Measurements from ENCODE around the gene LY6G6F.

The LY6G6F gene

DNA sequence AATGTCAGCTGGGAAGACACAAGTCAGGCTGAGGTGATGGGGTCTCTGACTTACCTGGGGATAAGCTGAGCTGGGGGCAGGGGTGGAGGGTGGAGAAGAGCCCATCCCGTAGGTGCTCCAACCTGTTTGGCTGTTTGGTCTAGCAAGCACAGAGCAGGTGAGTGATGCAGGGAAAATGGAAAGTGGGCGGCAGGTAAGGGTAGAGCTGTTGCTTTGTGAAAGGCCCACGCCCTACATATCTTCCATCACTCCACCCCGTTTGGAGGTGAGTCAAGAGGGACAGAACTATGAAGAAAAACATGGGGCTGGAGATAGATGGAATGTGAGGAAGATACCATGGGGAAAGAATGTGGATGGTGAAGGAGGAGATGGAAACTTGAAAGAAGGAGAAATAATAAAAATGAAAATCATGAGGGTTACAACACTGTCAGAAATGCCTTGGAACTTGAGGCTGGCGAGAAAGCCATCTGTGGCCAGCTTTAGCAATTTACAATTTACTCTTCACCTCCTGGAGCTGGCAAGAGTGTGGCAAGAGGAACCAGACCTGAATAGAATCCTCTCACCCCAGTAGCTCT, 13.6 kb downstream of the LY6G6F start:
- no peak overlapping the region for H3K4me3 ChIP-seq
- TF ChIP-seq, protein P1, sequence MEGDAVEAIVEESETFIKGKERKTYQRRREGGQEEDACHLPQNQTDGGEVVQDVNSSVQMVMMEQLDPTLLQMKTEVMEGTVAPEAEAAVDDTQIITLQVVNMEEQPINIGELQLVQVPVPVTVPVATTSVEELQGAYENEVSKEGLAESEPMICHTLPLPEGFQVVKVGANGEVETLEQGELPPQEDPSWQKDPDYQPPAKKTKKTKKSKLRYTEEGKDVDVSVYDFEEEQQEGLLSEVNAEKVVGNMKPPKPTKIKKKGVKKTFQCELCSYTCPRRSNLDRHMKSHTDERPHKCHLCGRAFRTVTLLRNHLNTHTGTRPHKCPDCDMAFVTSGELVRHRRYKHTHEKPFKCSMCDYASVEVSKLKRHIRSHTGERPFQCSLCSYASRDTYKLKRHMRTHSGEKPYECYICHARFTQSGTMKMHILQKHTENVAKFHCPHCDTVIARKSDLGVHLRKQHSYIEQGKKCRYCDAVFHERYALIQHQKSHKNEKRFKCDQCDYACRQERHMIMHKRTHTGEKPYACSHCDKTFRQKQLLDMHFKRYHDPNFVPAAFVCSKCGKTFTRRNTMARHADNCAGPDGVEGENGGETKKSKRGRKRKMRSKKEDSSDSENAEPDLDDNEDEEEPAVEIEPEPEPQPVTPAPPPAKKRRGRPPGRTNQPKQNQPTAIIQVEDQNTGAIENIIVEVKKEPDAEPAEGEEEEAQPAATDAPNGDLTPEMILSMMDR (IDR thresholded peaks at IDR 0.05), result no peak
- H3K27ac ChIP-seq, result no peak overlapping the region
- no peak for DNase-seq (ENCODE audit: low spot score)

DNA sequence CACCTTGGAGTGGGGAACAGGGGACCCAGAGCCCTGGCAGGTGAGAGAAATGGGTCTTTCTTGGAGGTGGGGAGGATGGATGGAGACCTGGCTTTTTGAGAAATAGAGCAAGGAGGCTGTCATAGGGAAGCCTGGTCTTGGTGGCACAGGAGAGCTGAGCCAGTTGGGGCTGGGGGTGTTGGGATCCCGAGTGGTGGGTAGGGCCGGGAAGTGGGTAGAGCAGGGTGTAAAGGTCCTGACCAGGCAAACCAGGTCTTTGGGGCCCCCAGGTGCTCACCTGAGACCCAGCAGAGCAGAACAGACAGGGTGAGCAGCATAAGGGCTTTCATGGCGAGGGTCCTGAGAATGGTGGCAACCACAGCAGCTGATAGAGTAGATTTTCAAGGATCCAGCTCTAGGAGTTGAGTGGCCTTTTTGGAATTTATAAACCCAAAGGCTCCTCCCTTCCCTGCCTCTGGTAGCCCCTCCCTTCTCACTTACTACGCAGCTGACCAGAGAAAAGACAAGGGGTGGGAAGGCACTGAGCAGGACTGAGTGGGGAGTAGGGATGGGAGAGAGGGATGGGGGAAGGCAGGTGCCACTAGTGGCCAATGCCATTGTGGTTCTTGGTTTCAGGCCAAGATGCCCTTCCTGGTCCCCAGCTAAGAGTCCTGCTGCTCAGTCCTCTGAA, 14.8 kb downstream of the LY6G6F start, which contains the start of gene LY6G6C:
LY6G6C (minus strand) TSS at position 396 of the 670 bp plus-strand sequence; CDS start at position 329, 67 bp downstream.
- no peak for DNase-seq (ENCODE audit: low spot score)
- Histone ChIP-seq H3K4me3 (no peak within 1 kb of the TSS), H3K27ac (no peak within 1 kb of the TSS)
- TF ChIP-seq, protein P1 (IDR thresholded peaks at IDR 0.05), result no peak

DNA sequence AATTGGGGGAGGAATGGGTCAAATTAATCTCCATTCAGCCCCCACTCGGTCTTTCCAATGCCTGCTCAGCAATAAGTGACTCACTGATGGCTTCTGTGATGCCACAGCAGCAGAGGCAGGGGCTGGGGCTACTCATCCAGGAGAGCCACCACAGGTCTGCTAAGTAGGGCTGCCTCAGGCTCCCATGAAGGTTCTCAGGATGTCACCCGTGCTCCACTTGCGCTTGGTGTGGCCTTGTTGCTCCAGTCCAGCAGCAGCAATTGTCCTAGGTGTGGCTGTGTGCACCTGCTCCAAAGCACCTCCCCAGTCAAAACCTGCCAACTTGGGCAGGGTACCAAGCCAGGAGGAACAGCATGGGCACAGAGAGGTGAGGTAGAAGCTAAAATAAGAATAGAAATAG, 15.5 kb downstream of the LY6G6F start:
- no peak for DNase-seq (ENCODE audit: low spot score)
- H3K27ac ChIP-seq, result no peak overlapping the region
- TF ChIP-seq, protein P1 (IDR thresholded peaks at IDR 0.05), result no peak
- H3K4me3 ChIP-seq, result no peak overlapping the region

DNA sequence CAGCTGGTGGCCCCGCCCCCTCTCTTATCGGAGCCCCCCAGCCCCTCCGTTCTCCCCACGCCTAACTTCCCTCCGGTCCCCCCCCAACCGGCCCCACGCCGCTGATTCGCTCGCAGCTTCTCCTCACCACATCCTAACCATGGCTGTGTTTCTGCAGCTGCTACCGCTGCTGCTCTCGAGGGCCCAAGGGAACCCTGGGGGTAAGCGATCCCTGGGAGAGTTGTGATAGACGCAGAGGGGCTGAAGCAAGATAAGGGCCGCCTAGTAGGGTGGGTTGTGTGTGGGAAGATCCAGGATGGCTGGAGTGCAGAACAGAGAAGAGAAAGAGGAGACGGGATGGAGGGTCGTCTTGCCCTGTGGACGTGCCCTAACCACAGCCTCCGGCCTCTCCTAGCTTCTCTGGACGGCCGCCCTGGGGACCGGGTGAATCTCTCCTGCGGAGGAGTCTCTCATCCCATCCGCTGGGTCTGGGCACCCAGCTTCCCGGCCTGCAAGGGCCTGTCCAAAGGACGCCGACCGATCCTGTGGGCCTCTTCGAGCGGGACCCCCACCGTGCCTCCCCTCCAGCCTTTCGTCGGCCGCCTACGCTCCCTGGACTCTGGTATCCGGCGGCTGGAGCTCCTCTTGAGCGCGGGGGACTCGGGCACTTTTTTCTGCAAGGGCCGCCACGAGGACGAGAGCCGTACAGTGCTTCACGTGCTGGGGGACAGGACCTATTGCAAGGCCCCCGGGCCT, 16.7 kb downstream of the LY6G6F start, which contains the start of gene MPIG6B:
MPIG6B (plus strand) TSS at position 129 of the 735 bp plus-strand sequence; CDS start at position 140, 11 bp downstream.
- TF ChIP-seq, protein P1 (IDR thresholded peaks at IDR 0.05), result no peak
- no peak for DNase-seq (ENCODE audit: low spot score)
- Histone ChIP-seq H3K27ac (no peak within 1 kb of the TSS), H3K4me3 (no peak within 1 kb of the TSS)

DNA sequence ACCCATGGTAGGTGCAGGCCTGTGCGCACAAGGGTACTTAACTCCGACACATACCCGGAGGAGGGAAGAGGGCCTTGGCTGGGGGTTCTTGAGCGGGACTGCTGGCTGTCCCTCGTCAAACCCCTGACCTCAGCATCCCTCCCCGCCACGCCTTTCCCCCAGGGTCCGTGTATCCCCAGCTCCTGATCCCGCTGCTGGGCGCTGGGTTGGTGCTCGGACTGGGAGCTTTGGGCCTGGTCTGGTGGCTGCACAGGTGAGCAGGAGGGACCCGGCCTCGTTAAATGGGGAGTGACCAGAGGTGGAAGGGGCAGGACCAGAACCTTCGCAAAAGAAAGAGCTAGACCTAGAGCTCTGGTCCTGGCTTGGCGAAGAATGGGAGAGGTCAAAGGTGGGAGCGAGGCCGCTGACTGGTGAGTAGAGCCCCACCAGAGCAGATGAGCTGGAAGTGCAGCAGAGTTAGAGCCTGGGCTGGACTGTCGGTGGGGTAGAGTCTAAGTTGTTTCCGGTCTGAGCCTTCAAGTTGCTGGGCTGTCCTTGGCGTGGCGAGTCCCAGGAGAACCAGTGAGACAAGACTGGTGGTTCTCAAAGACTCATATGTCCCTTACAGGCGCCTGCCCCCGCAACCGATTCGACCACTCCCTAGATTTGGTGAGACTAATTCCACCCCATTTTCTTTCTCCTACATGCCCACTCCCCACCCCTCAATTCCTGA, 17.5 kb downstream of the LY6G6F start:
- DNase-seq (ENCODE audit: low spot score), result no peak
- no peak overlapping the region for H3K4me3 ChIP-seq
- TF ChIP-seq, protein P1 (IDR thresholded peaks at IDR 0.05), result no peak
- H3K27ac ChIP-seq, result peak overlapping the region in 1 of 2 donors; percentile 7

DNA sequence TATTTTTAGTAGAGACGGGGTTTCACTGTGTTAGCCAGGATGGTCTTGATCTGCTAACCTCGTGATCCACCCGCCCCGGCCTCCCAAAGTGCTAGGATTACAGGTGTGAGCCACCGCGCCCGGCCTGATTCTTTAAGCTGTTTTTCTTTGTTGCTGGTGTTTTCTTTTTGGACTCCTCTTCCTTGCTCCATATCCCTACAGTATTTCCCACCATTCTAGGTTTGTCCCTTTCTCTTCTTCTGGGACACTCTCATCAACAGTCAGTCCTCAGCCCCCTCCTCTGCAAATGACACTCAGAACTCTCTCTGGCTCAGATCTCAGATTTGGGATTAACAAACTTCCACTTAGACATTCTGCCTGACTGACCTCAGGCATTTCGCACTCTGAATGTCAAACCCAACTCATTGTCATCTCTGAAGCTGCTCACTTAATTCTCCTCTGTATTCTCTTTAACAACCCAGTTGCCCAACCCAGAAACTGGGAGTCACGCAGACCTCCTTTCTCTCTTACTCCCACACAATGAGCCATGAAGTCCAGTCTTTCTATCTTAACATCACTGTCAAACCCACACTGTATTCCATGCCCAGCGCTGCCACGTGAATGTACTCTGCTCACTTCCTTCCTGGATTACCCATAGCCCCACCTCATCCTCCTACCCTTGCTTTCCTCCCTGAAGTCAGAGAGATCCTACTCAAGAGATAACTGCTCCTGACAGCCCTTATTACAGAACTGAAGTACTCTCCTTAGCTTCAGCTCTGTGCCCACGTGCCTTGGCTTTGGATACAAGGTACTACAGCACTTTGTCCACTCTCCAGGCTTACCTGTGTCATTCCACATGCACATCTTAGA, 19.1 kb downstream of the LY6G6F start:
- Histone ChIP-seq H3K4me3 (no peak overlapping the region), H3K27ac (no peak overlapping the region)
- TF ChIP-seq, protein P1 (IDR thresholded peaks at IDR 0.05), result no peak
- DNase-seq (ENCODE audit: low spot score), result no peak

All from coronary artery (tissue), 2 donors.